HL-60 (cell line): ENCODE data around the gene ALKBH8.

Experiments used
- CTCF ChIP-seq: IDR thresholded peaks from one replicate; pipeline ENCODE4 v1.5.1; 2011; ENCODE audit warnings: low read length, control low read depth, inconsistent platforms; ENCODE audit not compliant: insufficient read depth
- GABPA ChIP-seq: IDR thresholded peaks from 2 replicates; pipeline ENCODE4 v1.6.1; 2012; ENCODE audit warnings: low read depth
- POLR2AphosphoS5 ChIP-seq: IDR thresholded peaks from 2 replicates; pipeline ENCODE4 v1.6.1; 2012; ENCODE audit warnings: low read depth
- SPI1 ChIP-seq: IDR thresholded peaks from 2 replicates; pipeline ENCODE4 v1.6.1; 2012; ENCODE audit warnings: low read depth, mild to moderate bottlenecking, borderline replicate concordance
- TF ChIP-seq, protein P1 (sequence below): IDR thresholded peaks from 2 replicates; pipeline ENCODE4 v1.6.1; 2012; ENCODE audit warnings: low read depth; ENCODE audit not compliant: insufficient replicate concordance

- no peak for TF ChIP-seq CTCF
- TF ChIP-seq GABPA: no peak
- TF ChIP-seq POLR2AphosphoS5: no peak
- TF ChIP-seq, protein P1, sequence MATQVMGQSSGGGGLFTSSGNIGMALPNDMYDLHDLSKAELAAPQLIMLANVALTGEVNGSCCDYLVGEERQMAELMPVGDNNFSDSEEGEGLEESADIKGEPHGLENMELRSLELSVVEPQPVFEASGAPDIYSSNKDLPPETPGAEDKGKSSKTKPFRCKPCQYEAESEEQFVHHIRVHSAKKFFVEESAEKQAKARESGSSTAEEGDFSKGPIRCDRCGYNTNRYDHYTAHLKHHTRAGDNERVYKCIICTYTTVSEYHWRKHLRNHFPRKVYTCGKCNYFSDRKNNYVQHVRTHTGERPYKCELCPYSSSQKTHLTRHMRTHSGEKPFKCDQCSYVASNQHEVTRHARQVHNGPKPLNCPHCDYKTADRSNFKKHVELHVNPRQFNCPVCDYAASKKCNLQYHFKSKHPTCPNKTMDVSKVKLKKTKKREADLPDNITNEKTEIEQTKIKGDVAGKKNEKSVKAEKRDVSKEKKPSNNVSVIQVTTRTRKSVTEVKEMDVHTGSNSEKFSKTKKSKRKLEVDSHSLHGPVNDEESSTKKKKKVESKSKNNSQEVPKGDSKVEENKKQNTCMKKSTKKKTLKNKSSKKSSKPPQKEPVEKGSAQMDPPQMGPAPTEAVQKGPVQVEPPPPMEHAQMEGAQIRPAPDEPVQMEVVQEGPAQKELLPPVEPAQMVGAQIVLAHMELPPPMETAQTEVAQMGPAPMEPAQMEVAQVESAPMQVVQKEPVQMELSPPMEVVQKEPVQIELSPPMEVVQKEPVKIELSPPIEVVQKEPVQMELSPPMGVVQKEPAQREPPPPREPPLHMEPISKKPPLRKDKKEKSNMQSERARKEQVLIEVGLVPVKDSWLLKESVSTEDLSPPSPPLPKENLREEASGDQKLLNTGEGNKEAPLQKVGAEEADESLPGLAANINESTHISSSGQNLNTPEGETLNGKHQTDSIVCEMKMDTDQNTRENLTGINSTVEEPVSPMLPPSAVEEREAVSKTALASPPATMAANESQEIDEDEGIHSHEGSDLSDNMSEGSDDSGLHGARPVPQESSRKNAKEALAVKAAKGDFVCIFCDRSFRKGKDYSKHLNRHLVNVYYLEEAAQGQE: no peak
- TF ChIP-seq SPI1: no peak
Observed at GRCh38 chr11:107468596-107468995, 96.9 kb downstream of the ALKBH8 start.
